GM21390 (cell line): ENCODE measurements around the gene COQ8A.

Experiments
- ATAC-seq: cut with Tn5 transposase; IDR thresholded peaks from one replicate; pipeline ENCODE4 v1.9.1; 2021; ENCODE audit not compliant: unreplicated experiment

The COQ8A gene

DNA sequence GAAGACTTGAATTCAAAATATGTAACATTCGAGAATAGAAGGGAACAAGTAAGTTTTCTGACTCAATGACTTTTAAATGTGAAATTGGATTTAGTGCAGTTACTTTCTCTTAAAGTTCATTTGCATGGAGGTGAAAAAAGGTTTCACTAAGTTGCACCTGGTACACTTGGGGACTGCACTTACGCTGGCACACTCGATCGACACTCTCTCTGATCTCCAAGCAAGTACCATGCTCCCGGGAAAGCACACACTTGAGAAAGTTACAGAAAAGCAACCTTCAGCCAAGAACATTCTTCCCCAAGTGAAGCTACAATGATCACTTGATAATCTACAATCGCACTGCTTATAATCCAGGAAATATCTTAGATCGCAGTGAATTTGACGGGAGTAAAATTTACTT is 63.1 kb downstream of the COQ8A start:
- no peak for ATAC-seq

DNA sequence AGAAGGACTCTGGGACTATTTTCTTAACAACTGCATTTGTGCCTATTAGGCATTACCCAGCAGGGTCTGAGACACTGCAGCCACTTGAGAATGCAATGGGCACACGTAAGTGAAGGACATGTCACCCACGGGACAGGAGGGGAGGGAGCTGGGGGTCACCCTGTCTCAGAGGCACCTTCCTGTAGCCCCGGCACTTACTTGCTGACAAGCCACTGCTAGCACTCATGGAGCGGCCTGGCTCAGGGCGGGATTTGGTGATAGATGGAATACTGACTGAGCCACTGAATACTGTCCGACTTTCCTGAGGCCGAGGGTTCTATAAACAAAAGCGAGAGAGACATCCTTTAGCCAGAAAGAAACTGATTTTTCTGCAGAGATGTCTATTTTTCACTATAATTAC is 64.7 kb downstream of the COQ8A start:
- ATAC-seq: no peak

DNA sequence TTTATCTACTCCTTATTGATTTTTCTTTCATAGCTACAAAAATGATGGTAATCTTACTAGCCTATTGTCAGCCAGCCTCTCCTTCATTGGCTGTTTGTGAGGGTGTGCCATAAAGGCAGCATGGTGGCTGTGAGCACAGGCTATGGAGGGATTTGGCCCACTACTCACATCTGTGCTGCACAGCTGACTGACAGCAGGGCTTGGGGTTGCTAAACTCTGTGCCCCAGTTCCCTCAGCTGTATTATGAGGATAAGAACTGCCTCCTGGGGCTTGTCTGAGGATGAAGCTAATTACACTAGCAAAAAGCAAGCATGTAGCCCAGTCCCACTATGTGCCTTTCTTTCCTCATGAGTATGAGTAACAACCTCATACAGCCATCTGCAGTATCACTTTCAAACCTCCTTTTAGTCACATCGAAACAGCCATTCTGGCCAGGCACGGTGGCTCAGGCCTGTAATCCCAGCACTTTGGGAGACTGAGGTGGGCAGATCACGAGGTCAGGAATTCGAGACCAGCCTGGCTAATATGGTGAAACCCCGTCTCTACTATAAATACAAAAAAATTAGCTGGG is 66.2 kb downstream of the COQ8A start:
- ATAC-seq: peak; percentile 78

GRCh38 chr1:227009937-227010336 is 69.8 kb downstream of the COQ8A start:
- no peak for ATAC-seq

GRCh38 chr1:227010645-227011044 is 70.6 kb downstream of the COQ8A start:
- no peak for ATAC-seq

- ATAC-seq: no peak
These were observed 76.9 kb downstream of the COQ8A start for GRCh38 chr1:227016990-227017389.

DNA sequence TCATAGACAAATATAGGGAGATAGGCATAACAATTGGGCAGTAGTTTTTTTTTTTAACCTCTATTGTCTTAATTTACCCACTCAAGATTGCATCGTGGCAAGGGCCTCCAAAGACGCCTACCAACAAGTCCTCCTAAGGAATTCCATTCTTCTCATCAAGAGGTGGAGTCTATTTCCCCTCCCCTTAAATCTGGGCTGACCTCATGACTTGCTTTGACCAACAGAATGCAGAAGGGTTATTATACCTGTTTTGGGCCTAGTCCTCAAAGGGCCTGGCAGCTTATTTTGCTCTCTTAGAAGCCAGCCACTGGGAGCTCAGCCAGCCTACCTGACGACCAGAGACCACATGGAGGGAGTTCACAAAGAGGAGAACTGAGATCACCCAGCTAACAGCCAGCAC is 92.3 kb downstream of the COQ8A start:
- ATAC-seq: no peak

- no peak for ATAC-seq
These were observed 93.8 kb downstream of the COQ8A start for GRCh38 chr1:227033880-227034279.

DNA sequence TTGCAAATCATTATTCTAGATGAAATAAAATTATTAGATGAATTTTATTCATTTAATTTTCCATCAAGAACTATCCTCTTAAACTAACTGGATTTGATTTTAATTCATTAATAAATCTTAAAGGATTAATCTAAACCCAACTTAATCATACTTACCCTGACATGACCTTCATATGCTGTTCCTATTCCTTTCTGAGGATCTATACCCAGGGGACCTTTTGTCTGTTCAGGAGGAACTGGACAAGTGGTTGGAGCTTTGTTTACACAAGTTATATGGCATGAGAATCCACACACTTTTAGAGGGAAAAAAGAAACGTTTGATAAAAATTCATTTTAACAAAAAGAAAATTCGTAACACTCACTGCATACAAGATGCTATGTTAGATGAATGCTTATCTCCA is 95.2 kb downstream of the COQ8A start:
- ATAC-seq: no peak

DNA sequence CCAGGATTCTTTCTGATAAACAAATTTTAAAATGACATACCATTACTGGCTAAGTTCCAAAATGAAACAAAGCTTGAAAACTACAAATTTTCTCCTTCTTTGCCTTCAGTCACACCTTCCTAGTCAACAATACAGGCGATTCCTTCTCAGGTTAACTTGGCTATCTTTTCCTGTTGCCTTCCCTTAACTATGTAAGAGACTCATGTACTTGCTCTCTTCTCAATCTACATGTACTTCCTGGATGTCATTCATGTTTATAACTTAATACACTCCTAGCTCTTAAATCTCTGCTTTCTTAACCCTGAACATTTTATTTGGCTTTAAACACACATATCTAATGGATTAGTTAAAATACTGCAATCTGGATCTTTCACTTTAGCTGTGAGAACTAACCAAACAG is 97.0 kb downstream of the COQ8A start:
- ATAC-seq: no peak
